Esophagus squamous epithelium (tissue), 4 donors: ENCODE results near the gene SEC31A.
A peak's percentile ranks its signal among the peaks of the same experiment; 100 is the strongest.

Source experiments
- POLR2A ChIP-seq, 4 donors: fragments of 450-650 bp; IDR thresholded peaks; one replicate each; pipeline ENCODE4 v1.6.1; 2017; ENCODE audit warnings: antibody characterized with exemption in 4 of 4, mild to moderate bottlenecking in 4 of 4, moderate library complexity in 3 of 4
- TF ChIP-seq, protein P1 (sequence below), 6 experiments: fragments of 450-650 bp in 4 of 6; fragments of 200-600 bp in 2 of 6; sonication (generic) in 2 of 6; IDR thresholded peaks; one replicate each; pipeline ENCODE4 v1.5.1; 2016 to 2019; ENCODE audit warnings: antibody characterized with exemption in 6 of 6, mild to moderate bottlenecking in 4 of 6, moderate library complexity in 4 of 6

DNA sequence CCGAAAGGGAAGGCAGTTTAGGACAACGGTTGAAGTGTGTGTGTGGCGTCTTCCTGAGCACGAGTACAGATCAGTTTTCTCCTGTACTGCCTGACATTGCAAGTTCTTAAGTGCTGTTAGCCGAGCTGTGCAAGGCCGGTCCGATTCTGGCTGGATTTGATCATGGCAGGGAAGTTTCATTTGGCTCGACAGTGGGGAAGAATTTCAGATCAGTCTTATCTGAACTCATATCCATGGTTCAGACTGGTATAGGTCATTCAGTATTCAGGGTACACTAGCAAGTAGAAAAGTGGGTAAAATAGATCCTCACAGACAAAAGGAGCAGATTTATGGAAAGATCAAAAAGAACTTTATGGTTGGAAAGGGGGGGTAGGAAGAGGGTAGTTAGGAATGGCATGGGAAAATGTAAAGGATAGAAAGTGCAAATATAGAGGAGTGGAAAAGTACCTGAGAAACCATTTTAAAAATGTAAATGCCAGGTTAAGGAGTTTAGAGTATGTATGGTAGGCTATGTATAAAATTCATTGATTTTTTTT lies 10.3 kb upstream of the SEC31A start:
- TF ChIP-seq, protein P1, sequence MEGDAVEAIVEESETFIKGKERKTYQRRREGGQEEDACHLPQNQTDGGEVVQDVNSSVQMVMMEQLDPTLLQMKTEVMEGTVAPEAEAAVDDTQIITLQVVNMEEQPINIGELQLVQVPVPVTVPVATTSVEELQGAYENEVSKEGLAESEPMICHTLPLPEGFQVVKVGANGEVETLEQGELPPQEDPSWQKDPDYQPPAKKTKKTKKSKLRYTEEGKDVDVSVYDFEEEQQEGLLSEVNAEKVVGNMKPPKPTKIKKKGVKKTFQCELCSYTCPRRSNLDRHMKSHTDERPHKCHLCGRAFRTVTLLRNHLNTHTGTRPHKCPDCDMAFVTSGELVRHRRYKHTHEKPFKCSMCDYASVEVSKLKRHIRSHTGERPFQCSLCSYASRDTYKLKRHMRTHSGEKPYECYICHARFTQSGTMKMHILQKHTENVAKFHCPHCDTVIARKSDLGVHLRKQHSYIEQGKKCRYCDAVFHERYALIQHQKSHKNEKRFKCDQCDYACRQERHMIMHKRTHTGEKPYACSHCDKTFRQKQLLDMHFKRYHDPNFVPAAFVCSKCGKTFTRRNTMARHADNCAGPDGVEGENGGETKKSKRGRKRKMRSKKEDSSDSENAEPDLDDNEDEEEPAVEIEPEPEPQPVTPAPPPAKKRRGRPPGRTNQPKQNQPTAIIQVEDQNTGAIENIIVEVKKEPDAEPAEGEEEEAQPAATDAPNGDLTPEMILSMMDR (IDR thresholded peaks at IDR 0.05) = peak in 1 of 6 experiments; percentile 2
- TF ChIP-seq POLR2A (IDR thresholded peaks at IDR 0.05) = no peak
